ENCODE measurements around the gene ZBTB7A. TPM values are rescaled to one million over a fixed set of nuclear protein-coding genes. Genes with fewer than 3 reads are reported as not detected.

ZBTB7A gene
- total RNA-seq, 1 donor from 2014 or later, result 15.7 TPM

- H3K9me3 Mint-ChIP-seq, result no peaks in the 10 kb centered on the region
- no peak for DNase-seq (ENCODE audit: low read depth, low spot score)
- TF ChIP-seq CTCF (conservative IDR thresholded peaks at IDR 0.05), result no peak
- H3K27me3 Mint-ChIP-seq (ENCODE audit: low read depth), result no peaks in the 10 kb centered on the region
- peaks cover 9% of the 10 kb centered on the region for H3K4me1 Mint-ChIP-seq
- no peak overlapping the region for H3K4me3 Mint-ChIP-seq
- H3K36me3 Mint-ChIP-seq (ENCODE audit: low read depth), result peaks cover 7% of the 10 kb centered on the region
- H3K27ac Mint-ChIP-seq (ENCODE audit: unreplicated experiment), result no peak overlapping the region
Measured at GRCh38 chr19:4019578-4019977, 47.1 kb downstream of the ZBTB7A start.

GRCh38 chr19:4018775-4019504 lies 47.8 kb downstream of the ZBTB7A start:
- Mint-ChIP-seq H3K27me3 (ENCODE audit: low read depth) (no peaks in the 10 kb centered on the region), H3K4me1 (peaks cover 9% of the 10 kb centered on the region), H3K27ac (ENCODE audit: unreplicated experiment) (peak overlapping the region; percentile 67), H3K4me3 (no peak overlapping the region), H3K9me3 (no peaks in the 10 kb centered on the region), H3K36me3 (ENCODE audit: low read depth) (peaks cover 7% of the 10 kb centered on the region)
- no peak for DNase-seq (ENCODE audit: low read depth, low spot score)
- TF ChIP-seq CTCF (conservative IDR thresholded peaks at IDR 0.05), result no peak

- no peak for DNase-seq (ENCODE audit: low read depth, low spot score)
- H3K36me3 Mint-ChIP-seq (ENCODE audit: low read depth), result peaks cover 7% of the 10 kb centered on the region
- TF ChIP-seq CTCF (conservative IDR thresholded peaks at IDR 0.05), result no peak
- peaks cover 9% of the 10 kb centered on the region for H3K4me1 Mint-ChIP-seq
- H3K27ac Mint-ChIP-seq (ENCODE audit: unreplicated experiment), result peak overlapping the region; percentile 35
- H3K27me3 Mint-ChIP-seq (ENCODE audit: low read depth), result no peaks in the 10 kb centered on the region
- no peaks in the 10 kb centered on the region for H3K9me3 Mint-ChIP-seq
- no peak overlapping the region for H3K4me3 Mint-ChIP-seq
Measured at GRCh38 chr19:4018140-4018613, 48.5 kb downstream of the ZBTB7A start.

- Mint-ChIP-seq H3K27me3 (ENCODE audit: low read depth) (no peaks in the 10 kb centered on the region), H3K27ac (ENCODE audit: unreplicated experiment) (peak overlapping the region; percentile 43), H3K36me3 (ENCODE audit: low read depth) (peaks cover 5% of the 10 kb centered on the region), H3K9me3 (no peaks in the 10 kb centered on the region), H3K4me1 (peaks cover 9% of the 10 kb centered on the region), H3K4me3 (no peak overlapping the region)
- no peak for DNase-seq (ENCODE audit: low read depth, low spot score)
- no peak for TF ChIP-seq CTCF (conservative IDR thresholded peaks at IDR 0.05)
Measured at GRCh38 chr19:4016903-4017638, 49.6 kb downstream of the ZBTB7A start.

- Mint-ChIP-seq H3K27ac (ENCODE audit: unreplicated experiment) (no peak overlapping the region), H3K4me1 (peaks cover 9% of the 10 kb centered on the region), H3K4me3 (peak overlapping the region; percentile 66), H3K9me3 (no peaks in the 10 kb centered on the region), H3K36me3 (ENCODE audit: low read depth) (peaks cover 3% of the 10 kb centered on the region), H3K27me3 (ENCODE audit: low read depth) (no peaks in the 10 kb centered on the region)
- no peak for TF ChIP-seq CTCF (conservative IDR thresholded peaks at IDR 0.05)
- DNase-seq (ENCODE audit: low read depth, low spot score), result peak; percentile 47
Measured at GRCh38 chr19:4016486-4016885, 50.2 kb downstream of the ZBTB7A start.

Data from neural crest cell (in vitro differentiated cells).